HCT116 (cell line): Measurements from ENCODE around the gene RBM23. TPM values are rescaled to one million over a fixed set of nuclear protein-coding genes. Genes with fewer than 3 reads are reported as not detected.

Experiments used
- ATAC-seq: fragments of 200-7000 bp; cut with Tn5 transposase; 2 replicates; pipeline ENCODE4 v1.9.1; 2020; ENCODE audit warnings: mild to moderate bottlenecking, moderate library complexity
- BruUV-seq: library from RNA; stranded (reverse); fragments of 400-500 nt; replicated peaks from 2 replicates; lab custom pipeline; 2021; lab: Mats Ljungman, UMichigan
- CTCF ChIA-PET: fragments of 300-600 bp; sonication (Branson Sonifier 250); formaldehyde crosslinking; loops from one replicate; lab custom pipeline; 2021; ENCODE audit warnings: antibody characterized with exemption; lab: Charles Lee
- POLR2A ChIA-PET: fragments of 300-600, 350-600 bp; sonication (Branson Sonifier 250); formaldehyde crosslinking; loops from one replicate; lab custom pipeline; 2021; ENCODE audit warnings: antibody characterized with exemption; lab: Charles Lee
- RAD21 ChIA-PET, 2 experiments: fragments of 300-600 bp; sonication (Branson Sonifier 250); formaldehyde crosslinking; loops; one replicate each; lab custom pipeline; 2023; ENCODE audit warnings: low total read pairs in 2 of 2; ENCODE audit not compliant: uncharacterized antibody in 2 of 2, unreplicated experiment in 2 of 2, low non-redundant PET in 1 of 2; lab: Charles Lee
- DNase-seq: peaks from one replicate; pipeline ENCODE4 v3.0.0-alpha.2; 2010; ENCODE audit warnings: low read depth, low spot score
- H2AFZ ChIP-seq: fragments of 200-600 bp; shearing (Covaris generic), sonication (generic); 2 replicates; pipeline ENCODE4 v1.6.1; 2017; ENCODE audit warnings: low read depth, mixed run types, mixed read lengths, antibody characterized with exemption, low read length; ENCODE audit not compliant: poor library complexity, severe bottlenecking
- H3K27ac ChIP-seq: 2 replicates; pipeline ENCODE4 v1.5.1; 2012; ENCODE audit warnings: low read depth, low read length
- H3K27me3 ChIP-seq: fragments of 200-600 bp; sonication (generic); 2 replicates; pipeline ENCODE4 v1.6.1; 2016; ENCODE audit warnings: mixed run types, low read length, mixed read lengths; ENCODE audit not compliant: insufficient read depth
- H3K36me3 ChIP-seq, 2 experiments: fragments of 200-500 bp in 1 of 2; fragments of 200-600 bp in 1 of 2; sonication (Bioruptor generic) in 1 of 2; sonication (generic) in 1 of 2; 2 replicates each; pipeline versions ENCODE4 v1.5.1 to v1.6.1; 2014 to 2016; ENCODE audit warnings: low read length in 2 of 2, inconsistent platforms in 1 of 2, mixed read lengths in 1 of 2, mixed run types in 1 of 2; ENCODE audit not compliant: insufficient read depth in 2 of 2, control insufficient read depth in 1 of 2
- H3K4me1 ChIP-seq, 2 experiments: fragments of 200-600 bp in 1 of 2; sonication (generic) in 1 of 2; 2 replicates each; pipeline versions ENCODE4 v1.5.1 to v1.6.1; 2012 to 2017; ENCODE audit warnings: low read length in 2 of 2, inconsistent platforms in 1 of 2, mild to moderate bottlenecking in 1 of 2, mixed read lengths in 1 of 2, mixed run types in 1 of 2, moderate library complexity in 1 of 2; ENCODE audit not compliant: insufficient read depth in 2 of 2, control insufficient read depth in 1 of 2
- H3K4me2 ChIP-seq: fragments of 200-600 bp; sonication (generic); 2 replicates; pipeline ENCODE4 v1.6.1; 2017; ENCODE audit warnings: mixed run types, low read length, mixed read lengths
- H3K4me3 ChIP-seq, 2 experiments: fragments of 200-600 bp in 1 of 2; sonication (generic) in 1 of 2; replicated peaks in 1 of 2; 2 replicates each; pipeline ENCODE4 v1.5.1; 2011 to 2016; ENCODE audit warnings: low read length in 2 of 2, control low read depth in 1 of 2, low read depth in 1 of 2, mild to moderate bottlenecking in 1 of 2, mixed read lengths in 1 of 2, mixed run types in 1 of 2
- H3K79me2 ChIP-seq: fragments of 200-600 bp; sonication (generic); 2 replicates; pipeline ENCODE4 v1.6.1; 2017; ENCODE audit warnings: mild to moderate bottlenecking, mixed run types, low read length, moderate library complexity, mixed read lengths; ENCODE audit not compliant: insufficient read depth
- H3K9ac ChIP-seq: fragments of 200-600 bp; sonication (generic); 2 replicates; pipeline ENCODE4 v1.6.1; 2016; ENCODE audit warnings: low read length, mixed read lengths
- H3K9me2 ChIP-seq: fragments of 200-600 bp; sonication (generic), shearing (Covaris generic); 2 replicates; pipeline ENCODE4 v1.6.1; 2017; ENCODE audit warnings: mixed run types, mild to moderate bottlenecking, moderate library complexity; ENCODE audit not compliant: insufficient read depth
- H3K9me3 ChIP-seq, 2 experiments: fragments of 200-500 bp in 1 of 2; fragments of 200-600 bp in 1 of 2; sonication (Bioruptor generic) in 1 of 2; sonication (generic) in 1 of 2; 2 replicates each; pipeline ENCODE4 v1.6.1; 2014 to 2017; ENCODE audit warnings: low read length in 2 of 2, mixed read lengths in 2 of 2, inconsistent platforms in 1 of 2, low read depth in 1 of 2, mild to moderate bottlenecking in 1 of 2, mixed run types in 1 of 2, moderate library complexity in 1 of 2; ENCODE audit not compliant: control insufficient read depth in 1 of 2, insufficient read depth in 1 of 2
- H4K20me1 ChIP-seq: fragments of 200-600 bp; sonication (generic), shearing (Covaris generic); 2 replicates; pipeline ENCODE4 v1.6.1; 2017; ENCODE audit warnings: mixed run types, mild to moderate bottlenecking, moderate library complexity; ENCODE audit not compliant: insufficient read depth
- ATF3 ChIP-seq: IDR thresholded peaks from 2 replicates; pipeline ENCODE4 v1.6.1; 2012
- CBX3 ChIP-seq: IDR thresholded peaks from 2 replicates; pipeline ENCODE4 v1.6.1; 2012; ENCODE audit warnings: low read depth
- CTCF ChIP-seq, 3 experiments: fragments of 200-600 bp in 1 of 3; sonication (generic) in 1 of 3; IDR thresholded peaks in 2 of 3; conservative IDR thresholded peaks in 1 of 3; 2 replicates each; pipeline ENCODE4 v1.5.1; 2012 to 2017; ENCODE audit warnings: low read depth in 2 of 3, low read length in 2 of 3, antibody characterized with exemption in 1 of 3, borderline replicate concordance in 1 of 3, control low read depth in 1 of 3, mild to moderate bottlenecking in 1 of 3, mixed read lengths in 1 of 3, mixed run types in 1 of 3, moderate library complexity in 1 of 3; ENCODE audit not compliant: insufficient read depth in 1 of 3
- ELF1 ChIP-seq: IDR thresholded peaks from 2 replicates; pipeline ENCODE4 v1.6.1; 2012; ENCODE audit warnings: low read depth, borderline replicate concordance
- EZH2 ChIP-seq: fragments of 200-600 bp; sonication (generic); IDR thresholded peaks from 2 replicates; pipeline ENCODE4 v1.6.1; 2017; ENCODE audit warnings: antibody characterized with exemption, mixed run types
- EZH2phosphoT487 ChIP-seq: fragments of 200-600 bp; IDR thresholded peaks from 2 replicates; pipeline ENCODE4 v1.6.1; 2018; ENCODE audit warnings: antibody characterized with exemption, borderline replicate concordance
- JUND ChIP-seq: IDR thresholded peaks from 2 replicates; pipeline ENCODE4 v1.6.1; 2012
- MAX ChIP-seq: IDR thresholded peaks from 2 replicates; pipeline ENCODE4 v1.6.1; 2012
- POLR2A ChIP-seq: IDR thresholded peaks from 2 replicates; pipeline ENCODE4 v1.7.0; 2011; ENCODE audit warnings: borderline replicate concordance; ENCODE audit not compliant: insufficient read depth, insufficient read length; ENCODE audit errors: extremely low read depth
- POLR2AphosphoS5 ChIP-seq: IDR thresholded peaks from 2 replicates; pipeline ENCODE4 v1.6.1; 2011; ENCODE audit warnings: mild to moderate bottlenecking, low read depth, low read length, moderate library complexity
- RAD21 ChIP-seq: IDR thresholded peaks from 2 replicates; pipeline ENCODE4 v1.6.1; 2012; ENCODE audit warnings: low read depth, mild to moderate bottlenecking
- REST ChIP-seq: IDR thresholded peaks from 2 replicates; pipeline ENCODE4 v1.6.1; 2012; ENCODE audit warnings: low read depth
- SP1 ChIP-seq: IDR thresholded peaks from 2 replicates; pipeline ENCODE4 v1.6.1; 2012; ENCODE audit warnings: low read depth
- SRF ChIP-seq: IDR thresholded peaks from 2 replicates; pipeline ENCODE4 v1.6.1; 2012; ENCODE audit warnings: low read depth
- YY1 ChIP-seq: IDR thresholded peaks from 2 replicates; pipeline ENCODE4 v1.6.1; 2011; ENCODE audit warnings: low read length, low read depth, moderate library complexity, mild to moderate bottlenecking; ENCODE audit not compliant: insufficient replicate concordance; ENCODE audit errors: extremely low read depth
- ZBTB33 ChIP-seq: IDR thresholded peaks from 2 replicates; pipeline ENCODE4 v1.6.1; 2011; ENCODE audit warnings: mild to moderate bottlenecking, low read length, moderate library complexity; ENCODE audit not compliant: insufficient replicate concordance; ENCODE audit errors: extremely low read depth
- ZFX ChIP-seq: fragments of 450-650 bp; IDR thresholded peaks from 2 replicates; pipeline ENCODE4 v1.6.1; 2017
- ZNF274 ChIP-seq: fragments of 200-500 bp; sonication (Bioruptor generic); IDR thresholded peaks from 2 replicates; pipeline ENCODE4 v1.6.1; 2014; ENCODE audit warnings: mild to moderate bottlenecking, low read depth, low read length, inconsistent platforms
- intact Hi-C: fragments of 100-400 bp; cut with micrococcal nuclease; formaldehyde crosslinking; loops from 2 replicates; pipeline ENCODE4 v1.10.0; 2022
- total RNA-seq: library from RNA; stranded (reverse); gene quantifications from one replicate; pipeline ENCODE4 v1.2.1, GENCODE V29; 2021; ENCODE audit not compliant: unreplicated experiment

Gene RBM23
- total RNA-seq, 1 experiment from 2014 or later = 67.2 TPM

- H3K79me2 ChIP-seq = peaks cover 67% of the 10 kb centered on the region
- no peak for DNase-seq
Observed at GRCh38 chr14:22915886-22916521, 2.9 kb downstream of the RBM23 start.

More at GRCh38 chr14:22915886-22916521, 2.9 kb downstream of the RBM23 start:
- Histone ChIP-seq H2AFZ (no peak overlapping the region), H3K4me2 (no peak overlapping the region), H3K27ac (no peak overlapping the region), H3K9ac (no peak overlapping the region), H3K27me3 (no peaks in the 10 kb centered on the region), H3K36me3 (peaks cover 11% of the 10 kb centered on the region in 2 experiments; a peak in 3 of 4 replicates), H3K4me1 (peaks cover 9 to 15% of the 10 kb centered on the region in 2 experiments), H3K4me3 (no peak overlapping the region), H3K9me2 (no peaks in the 10 kb centered on the region), H4K20me1 (no peaks in the 10 kb centered on the region), H3K9me3 (no peaks in the 10 kb centered on the region)
- intact Hi-C loops = loop anchor here (5.0 kb wide), 1 partner anchor 44 kb away; the partner anchor contains the start of gene LRP10
- no peak for ATAC-seq
- RAD21 ChIA-PET = no interaction called here
- POLR2A ChIA-PET = interaction anchor here (4.8 kb wide), 1 partner anchor 14 kb away, joined by 29 read pairs; the partner anchor contains the start of gene PRMT5
- CTCF ChIA-PET = interaction anchor here (1.0 to 1.2 kb wide), 2 partner anchors 14 kb away, joined by 3 read pairs; no protein-coding TSS in a partner anchor
- TF ChIP-seq EZH2 = no peak
- TF ChIP-seq ZFX = no peak
- no peak for TF ChIP-seq YY1
- no peak for TF ChIP-seq CTCF (IDR thresholded peaks at IDR 0.05 in 2 of 3, conservative IDR thresholded peaks at IDR 0.05 in 1 of 3; ENCODE audit: borderline replicate concordance in 1 of 3, insufficient read depth in 1 of 3, low read depth in 2 of 3, low read length in 2 of 3)
- TF ChIP-seq REST = no peak
- TF ChIP-seq RAD21 = no peak
- no peak for TF ChIP-seq MAX
- no peak for TF ChIP-seq ATF3
- no peak for TF ChIP-seq CBX3
- TF ChIP-seq POLR2AphosphoS5 = no peak
- TF ChIP-seq ELF1 = no peak
- TF ChIP-seq ZBTB33 = no peak
- TF ChIP-seq SRF = no peak
- TF ChIP-seq JUND = no peak
- TF ChIP-seq EZH2phosphoT487 = no peak
- TF ChIP-seq POLR2A = no peak
- TF ChIP-seq ZNF274 = no peak
- no peak for TF ChIP-seq SP1
- no TSS peak for BruUV-seq
